NOMO-1 treated with DMSO at 0.1 percent for 48 hours (cell line): ENCODE measurements around the gene DCP1B.
"Not testable (repeated sequence)": the region's sequence is repeated elsewhere in the genome, so short reads cannot be mapped to it uniquely, and the experiment has no call there.

Source experiments
- DNase-seq: peaks from one replicate; lab custom pipeline; 2025; ENCODE audit not compliant: unreplicated experiment; lab: John Stamatoyannopoulos, UW

DCP1B gene

GRCh38 chr12:1977109-1977508 is 27.1 kb downstream of the DCP1B start:
- DNase-seq = no peak

GRCh38 chr12:1974812-1975211 is 29.4 kb downstream of the DCP1B start:
- DNase-seq = no peak

- DNase-seq = no peak
These were observed 31.4 kb downstream of the DCP1B start for GRCh38 chr12:1972856-1973317.

GRCh38 chr12:1972260-1972659 is 32.0 kb downstream of the DCP1B start:
- DNase-seq = no peak

GRCh38 chr12:1970331-1970900 is 33.8 kb downstream of the DCP1B start:
- DNase-seq = no peak

- DNase-seq = no peak
These were observed 37.6 kb downstream of the DCP1B start for GRCh38 chr12:1966561-1967226.

- DNase-seq = no peak
These were observed 38.3 kb downstream of the DCP1B start for GRCh38 chr12:1965916-1966315.

- DNase-seq = no peak
These were observed 41.9 kb downstream of the DCP1B start for GRCh38 chr12:1962051-1963020.

- DNase-seq = no peak
These were observed 47.5 kb downstream of the DCP1B start for GRCh38 chr12:1956716-1957115.

- DNase-seq = no peak
These were observed 54.3 kb downstream of the DCP1B start for GRCh38 chr12:1949771-1950470.

- no peak for DNase-seq
These were observed 55.4 kb downstream of the DCP1B start for GRCh38 chr12:1948883-1949282.

GRCh38 chr12:1947081-1947480 is 57.2 kb downstream of the DCP1B start:
- DNase-seq = no peak

- no peak for DNase-seq
These were observed 58.0 kb downstream of the DCP1B start for GRCh38 chr12:1946296-1946695.

- not testable (repeated sequence) for DNase-seq
These were observed 58.8 kb downstream of the DCP1B start for GRCh38 chr12:1945502-1945901.

GRCh38 chr12:1939801-1940607 is 64.3 kb downstream of the DCP1B start:
- peak; percentile 82 for DNase-seq

- no peak for DNase-seq
These were observed 64.9 kb downstream of the DCP1B start for GRCh38 chr12:1939331-1939730.

- no peak for DNase-seq
These were observed 66.6 kb downstream of the DCP1B start for GRCh38 chr12:1937481-1938224.

GRCh38 chr12:1936406-1937320 is 67.6 kb downstream of the DCP1B start:
- no peak for DNase-seq
